Colonic mucosa (tissue), 4 donors: ENCODE results near the gene IL17RB. TPM values are rescaled to one million over a fixed set of nuclear protein-coding genes. Genes with fewer than 3 reads are reported as not detected.
A peak's percentile ranks its signal among the peaks of the same experiment; 100 is the strongest.

Experiments
- DNase-seq: peaks from one replicate; pipeline ENCODE4 v3.0.0-alpha.2; 2020
- H3K27ac ChIP-seq: fragments of 200-600 bp; one replicate; pipeline ENCODE4 v1.8.0; 2021
- H3K27me3 ChIP-seq: fragments of 200-600 bp; one replicate; pipeline ENCODE4 v1.8.0; 2021
- H3K36me3 ChIP-seq: fragments of 200-600 bp; one replicate; pipeline ENCODE4 v1.8.0; 2021
- H3K4me1 ChIP-seq: fragments of 200-600 bp; one replicate; pipeline ENCODE4 v1.8.0; 2021; ENCODE audit warnings: mild to moderate bottlenecking
- H3K4me3 ChIP-seq: fragments of 200-600 bp; one replicate; pipeline ENCODE4 v1.8.0; 2021
- H3K9ac ChIP-seq, 2 donors: one replicate each; pipeline ENCODE4 v1.7.0; 2013; ENCODE audit warnings: control low read depth in 2 of 2, low read depth in 2 of 2, low read length in 2 of 2
- H3K9me3 ChIP-seq: fragments of 200-600 bp; one replicate; pipeline ENCODE4 v1.8.0; 2021
- CTCF ChIP-seq: fragments of 200-600 bp; IDR thresholded peaks from one replicate; pipeline ENCODE4 v1.8.0; 2022; ENCODE audit warnings: antibody characterized with exemption, mild to moderate bottlenecking
- intact Hi-C: fragments of 100-400 bp; cut with DNase I; formaldehyde crosslinking; loops from one replicate; pipeline ENCODE4 v1.14.1; 2022
- total RNA-seq, 2 donors: library from RNA; stranded (reverse); fragmentation: NEBNext Ultra II Directional in 1 of 2; extraction: Animal tissue kit (Norgen Biotek cat#: 25700) in 1 of 2; gene quantifications; one replicate each; pipeline ENCODE4 v1.2.1, GENCODE V29; 2021
- donor health status: healthy.
- donor health status: DM: no; HTN: no; CAD: no.
- donor health status: DM: no; HTN: no; CAD: no.

The IL17RB gene
- total RNA-seq, 2 donors from 2014 or later = 18.6 to 25.7 TPM

GRCh38 chr3:53899750-53900149 is 53.4 kb downstream of the IL17RB start:
- intact Hi-C loops = no loop called here
- H3K9ac ChIP-seq = no peak overlapping the region
- H3K27ac ChIP-seq = no peak overlapping the region
- DNase-seq = no peak
- no peaks in the 10 kb centered on the region for H3K27me3 ChIP-seq
- H3K9me3 ChIP-seq = no peaks in the 10 kb centered on the region
- no peak overlapping the region for H3K4me3 ChIP-seq
- H3K36me3 ChIP-seq = no peaks in the 10 kb centered on the region
- TF ChIP-seq CTCF = no peak
- no peaks in the 10 kb centered on the region for H3K4me1 ChIP-seq

- no peaks in the 10 kb centered on the region for H3K9me3 ChIP-seq
- intact Hi-C loops = no loop called here
- H3K36me3 ChIP-seq = no peaks in the 10 kb centered on the region
- peak overlapping the region; percentile 30 for H3K27ac ChIP-seq
- no peak overlapping the region for H3K4me3 ChIP-seq
- DNase-seq = peak; percentile 64
- no peak overlapping the region for H3K9ac ChIP-seq
- no peaks in the 10 kb centered on the region for H3K4me1 ChIP-seq
- no peak for TF ChIP-seq CTCF
- H3K27me3 ChIP-seq = no peaks in the 10 kb centered on the region
Measured at GRCh38 chr3:53900666-53901331, 54.4 kb downstream of the IL17RB start.

- H3K9ac ChIP-seq = no peak overlapping the region
- no peaks in the 10 kb centered on the region for H3K4me1 ChIP-seq
- intact Hi-C loops = no loop called here
Measured at GRCh38 chr3:53902067-53902466, 55.7 kb downstream of the IL17RB start.

GRCh38 chr3:53902711-53903110 is 56.3 kb downstream of the IL17RB start:
- Histone ChIP-seq H3K9ac (no peak overlapping the region), H3K27me3 (no peaks in the 10 kb centered on the region), H3K4me3 (no peak overlapping the region), H3K4me1 (no peaks in the 10 kb centered on the region), H3K27ac (no peak overlapping the region), H3K9me3 (no peaks in the 10 kb centered on the region), H3K36me3 (no peaks in the 10 kb centered on the region)
- TF ChIP-seq CTCF = no peak
- no peak for DNase-seq
- intact Hi-C loops = no loop called here

More at GRCh38 chr3:53902067-53902466, 55.7 kb downstream of the IL17RB start:
- Histone ChIP-seq H3K9me3 (no peaks in the 10 kb centered on the region), H3K4me3 (no peak overlapping the region), H3K27me3 (no peaks in the 10 kb centered on the region), H3K36me3 (no peaks in the 10 kb centered on the region), H3K27ac (no peak overlapping the region)
- no peak for DNase-seq
- no peak for TF ChIP-seq CTCF

- intact Hi-C loops = loop anchor here (10.0 kb wide), 1 partner anchor 189 kb away; no protein-coding TSS in a partner anchor
- Histone ChIP-seq H3K36me3 (no peaks in the 10 kb centered on the region), H3K4me3 (no peak overlapping the region), H3K27me3 (no peaks in the 10 kb centered on the region), H3K9ac (no peak overlapping the region), H3K9me3 (no peaks in the 10 kb centered on the region), H3K27ac (no peak overlapping the region), H3K4me1 (no peaks in the 10 kb centered on the region)
- DNase-seq = no peak
- no peak for TF ChIP-seq CTCF
Measured at GRCh38 chr3:53913401-53913800, 67.0 kb downstream of the IL17RB start.

Other genes with a start within 250 kb of the IL17RB start
- 10 to 100 TPM; 41.5 to 48.6 TPM for gene CHDH, start 149 bp upstream of the IL17RB start, total RNA-seq
- 10 to 100 TPM; 31.4 to 35.0 TPM for gene ACTR8, start 35.6 kb downstream of the IL17RB start, total RNA-seq
- 10 to 100 TPM; 46.0 to 52.9 TPM for gene SELENOK, start 45.3 kb downstream of the IL17RB start, total RNA-seq